GM18517 (cell line): ENCODE results near the gene MYO1A.
"Not testable (repeated sequence)": the region's sequence is repeated elsewhere in the genome, so short reads cannot be mapped to it uniquely, and the experiment has no call there.

Source experiments
- ATAC-seq: cut with Tn5 transposase; IDR thresholded peaks from one replicate; pipeline ENCODE4 v1.9.1; 2021; ENCODE audit warnings: mild to moderate bottlenecking, moderate library complexity; ENCODE audit not compliant: unreplicated experiment

MYO1A gene

GRCh38 chr12:56996793-56997545 is 53.0 kb downstream of the MYO1A start:
- no peak for ATAC-seq

- no peak for ATAC-seq
Measured at GRCh38 chr12:56995930-56996496, 53.9 kb downstream of the MYO1A start.

GRCh38 chr12:56995201-56995929 is 54.6 kb downstream of the MYO1A start:
- ATAC-seq, result no peak

GRCh38 chr12:56994231-56994746 is 55.6 kb downstream of the MYO1A start:
- no peak for ATAC-seq

- ATAC-seq, result no peak
Measured at GRCh38 chr12:56993346-56993745, 56.6 kb downstream of the MYO1A start.

- no peak for ATAC-seq
Measured at GRCh38 chr12:56991319-56992246, 58.3 kb downstream of the MYO1A start.

- no peak for ATAC-seq
Measured at GRCh38 chr12:56990648-56991318, 59.1 kb downstream of the MYO1A start.

GRCh38 chr12:56989861-56990610 is 59.9 kb downstream of the MYO1A start:
- ATAC-seq, result no peak

GRCh38 chr12:56988207-56988739 is 61.7 kb downstream of the MYO1A start:
- ATAC-seq, result no peak

- ATAC-seq, result no peak
Measured at GRCh38 chr12:56987551-56988053, 62.3 kb downstream of the MYO1A start.

GRCh38 chr12:56987011-56987410 is 62.9 kb downstream of the MYO1A start:
- ATAC-seq, result no peak

- ATAC-seq, result not testable (repeated sequence)
Measured at GRCh38 chr12:56985714-56986113, 64.2 kb downstream of the MYO1A start.

- ATAC-seq, result no peak
Measured at GRCh38 chr12:56983386-56983785, 66.5 kb downstream of the MYO1A start.

- not testable (repeated sequence) for ATAC-seq
Measured at GRCh38 chr12:56982578-56983236, 67.2 kb downstream of the MYO1A start.

- no peak for ATAC-seq
Measured at GRCh38 chr12:56980941-56981530, 68.9 kb downstream of the MYO1A start.

GRCh38 chr12:56980268-56980667 is 69.7 kb downstream of the MYO1A start:
- no peak for ATAC-seq

- no peak for ATAC-seq
Measured at GRCh38 chr12:56979628-56980027, 70.3 kb downstream of the MYO1A start.
